ENCODE results near the gene ZNF324B.
"Not testable (repeated sequence)": the region's sequence is repeated elsewhere in the genome, so short reads cannot be mapped to it uniquely, and the experiment has no call there.

Gene ZNF324B

DNA sequence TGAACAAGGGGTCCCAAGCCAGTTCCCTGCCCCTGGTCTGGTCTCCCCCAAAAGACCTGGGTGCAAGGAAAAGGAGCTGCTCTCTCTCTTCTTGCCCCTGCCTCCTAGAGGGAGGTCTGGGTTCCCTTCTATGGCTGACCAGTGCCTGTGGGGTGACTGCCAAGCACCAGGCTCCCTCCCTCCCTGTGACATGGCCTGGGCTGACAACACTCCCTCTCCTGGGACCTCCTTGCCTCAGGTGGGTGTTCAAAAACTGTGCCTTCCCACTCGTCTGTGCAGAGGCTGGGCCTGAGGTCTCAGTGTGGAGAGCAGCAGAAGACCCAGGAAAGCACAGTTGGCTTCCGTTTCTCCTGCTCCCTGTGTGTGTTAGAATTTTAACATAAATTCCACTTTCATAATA, 29.4 kb downstream of the ZNF324B start:
- no peak for DNase-seq

DNA sequence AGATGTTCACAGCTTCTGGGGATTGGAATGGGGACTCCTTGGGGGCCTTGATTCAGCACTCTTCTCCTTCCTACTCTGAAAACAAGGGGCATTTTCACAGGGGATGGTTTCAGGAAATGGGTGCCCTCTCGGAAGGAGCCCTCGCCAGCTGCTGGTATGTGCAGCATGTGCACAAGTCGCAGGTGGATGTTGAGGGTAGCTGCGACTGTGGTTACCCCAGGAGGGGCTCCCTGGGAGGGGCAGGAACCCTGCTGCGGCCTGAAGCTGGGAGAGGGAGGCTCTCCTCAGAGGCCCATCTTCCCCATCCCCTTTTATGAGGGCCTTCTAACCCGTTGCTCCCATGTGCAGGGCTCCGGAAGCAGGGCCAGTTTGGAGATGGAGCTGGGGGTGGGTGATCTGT, 30.9 kb downstream of the ZNF324B start:
- no peak for DNase-seq

DNA sequence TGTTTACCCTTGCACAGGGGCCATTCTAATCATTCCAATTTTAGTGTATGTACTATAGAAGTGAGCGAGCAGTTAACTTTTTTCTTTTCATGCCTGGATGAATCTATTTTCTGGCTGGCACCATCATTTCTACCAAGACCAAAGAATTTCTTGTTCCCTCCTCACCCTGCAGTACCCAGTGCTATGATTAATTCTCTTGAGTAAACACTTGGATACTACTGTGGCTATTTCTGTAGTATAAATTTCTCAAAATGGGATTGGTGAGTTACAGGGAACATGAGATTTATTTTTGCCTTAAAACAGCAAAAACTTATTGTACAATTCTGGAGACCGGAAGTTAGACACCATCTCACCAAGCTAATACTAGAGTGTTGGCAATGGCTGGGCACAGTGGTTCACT, 32.4 kb downstream of the ZNF324B start:
- no peak for DNase-seq

DNA sequence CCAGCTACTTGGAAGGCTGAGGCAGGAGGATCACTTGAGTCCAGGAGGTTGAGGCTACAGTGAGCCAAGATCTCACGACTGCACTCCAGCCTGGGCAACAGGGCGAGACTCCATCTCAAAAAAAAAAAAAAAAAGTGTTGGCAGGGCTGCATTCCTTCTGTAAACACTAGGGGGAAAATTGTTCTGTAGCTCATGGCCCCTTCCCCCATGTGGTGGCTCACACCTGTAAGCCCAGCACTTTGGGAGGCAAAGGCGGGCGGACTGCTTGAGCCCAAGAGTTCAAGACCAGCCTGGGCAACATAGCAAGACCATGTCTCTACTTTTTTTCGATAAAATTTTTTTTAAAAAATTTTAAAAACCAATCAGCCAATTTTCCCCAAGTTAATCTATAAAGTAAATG, 32.9 kb downstream of the ZNF324B start:
- DNase-seq, result not testable (repeated sequence)

DNA sequence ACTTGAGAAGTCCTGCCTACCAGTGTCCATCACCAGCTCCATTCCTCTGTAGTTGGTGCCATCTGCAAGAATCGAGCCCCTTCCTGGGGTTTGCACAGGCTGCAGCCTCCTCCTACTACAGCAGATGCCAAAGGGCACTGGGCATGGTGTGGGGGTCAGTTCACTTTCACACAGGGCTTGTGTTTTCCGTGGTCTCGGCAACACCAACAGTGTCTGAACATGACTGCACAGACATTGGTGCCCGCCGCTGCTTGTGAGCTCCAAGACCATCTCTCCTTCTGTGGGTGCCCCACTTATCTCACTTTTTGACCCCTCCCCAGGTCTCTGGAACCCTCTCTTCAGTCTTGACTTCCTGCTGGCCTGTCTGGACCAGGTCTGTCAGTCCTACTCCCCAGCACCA, 40.0 kb downstream of the ZNF324B start:
- no peak for DNase-seq

DNA sequence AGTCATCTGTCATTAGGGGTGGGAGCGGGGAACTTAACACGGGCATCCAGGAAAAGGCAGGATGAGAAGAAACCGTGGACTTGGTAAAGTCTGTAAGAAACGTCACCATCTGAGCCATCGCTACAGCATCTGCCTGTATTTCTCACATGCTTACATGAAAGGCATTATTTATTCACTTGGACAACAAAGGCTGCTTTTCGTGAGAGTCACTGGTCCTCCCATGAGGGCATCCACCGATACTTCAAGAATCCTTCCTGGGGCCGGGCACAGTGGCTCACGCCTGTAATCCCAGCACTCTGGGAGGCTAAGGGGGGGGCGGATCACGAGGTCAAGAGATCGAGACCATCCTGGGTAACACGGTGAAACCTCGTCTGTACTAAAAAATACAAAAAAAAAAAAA, 40.8 kb downstream of the ZNF324B start:
- no peak for DNase-seq

DNA sequence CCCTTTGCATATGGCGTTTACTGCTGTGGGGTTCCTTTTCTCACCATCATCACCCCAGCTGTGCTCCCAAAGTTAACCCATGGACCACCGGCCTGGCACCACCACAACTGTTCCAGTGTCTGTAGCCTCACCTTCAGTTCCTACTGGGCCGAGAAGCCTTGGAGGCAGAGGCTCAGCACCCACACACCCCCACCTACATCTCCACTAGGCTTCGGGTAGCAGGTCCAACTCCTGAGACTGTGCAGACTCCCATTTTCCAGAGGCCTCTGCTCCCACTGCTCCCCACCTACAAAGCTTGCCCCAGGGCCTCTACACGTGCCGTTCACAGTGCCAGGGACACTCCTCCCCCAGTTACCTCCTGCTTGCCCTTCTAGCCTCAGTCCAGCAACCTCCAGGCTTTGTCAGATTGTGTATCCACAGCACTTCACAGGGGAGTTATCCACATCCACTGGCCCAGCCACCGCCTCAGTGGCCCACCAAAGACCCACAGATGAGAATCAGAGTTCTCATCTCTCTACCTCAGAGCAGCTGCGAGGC, 46.3 kb downstream of the ZNF324B start:
- DNase-seq, result no peak

DNA sequence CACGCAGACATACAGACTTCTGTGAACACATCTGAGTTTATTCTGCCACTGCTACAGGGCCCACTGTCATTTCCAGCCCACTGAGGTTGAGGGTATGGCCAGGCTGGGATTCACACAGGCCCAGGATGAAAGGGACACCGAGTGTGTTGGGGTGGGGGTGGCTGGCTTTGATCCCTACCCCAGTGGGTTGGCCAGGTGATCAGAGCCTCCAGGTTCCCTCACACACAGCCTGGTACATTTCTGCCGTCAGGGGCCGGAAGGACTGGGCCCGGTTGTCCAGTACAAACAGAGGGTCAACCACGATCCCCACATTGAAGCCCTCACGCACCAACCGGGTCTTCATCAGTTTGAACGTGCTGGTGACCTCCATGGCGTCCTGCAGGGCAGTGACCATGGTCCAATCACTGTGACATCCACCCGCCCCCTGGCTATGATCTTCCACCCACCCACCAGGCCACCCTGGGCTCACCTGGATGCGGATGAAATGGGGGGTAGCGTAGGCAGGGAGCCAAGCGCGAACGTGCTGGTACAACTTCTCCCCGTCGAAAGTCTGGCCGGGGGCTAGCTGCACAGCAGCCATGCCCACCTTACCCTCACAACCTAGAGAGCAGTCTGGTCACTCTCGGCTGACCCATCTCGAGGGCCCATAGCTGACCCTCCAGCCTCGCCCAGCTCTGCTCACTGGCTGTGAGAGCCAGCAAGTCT, 47.0 kb downstream of the ZNF324B start:
- DNase-seq, result no peak

DNA sequence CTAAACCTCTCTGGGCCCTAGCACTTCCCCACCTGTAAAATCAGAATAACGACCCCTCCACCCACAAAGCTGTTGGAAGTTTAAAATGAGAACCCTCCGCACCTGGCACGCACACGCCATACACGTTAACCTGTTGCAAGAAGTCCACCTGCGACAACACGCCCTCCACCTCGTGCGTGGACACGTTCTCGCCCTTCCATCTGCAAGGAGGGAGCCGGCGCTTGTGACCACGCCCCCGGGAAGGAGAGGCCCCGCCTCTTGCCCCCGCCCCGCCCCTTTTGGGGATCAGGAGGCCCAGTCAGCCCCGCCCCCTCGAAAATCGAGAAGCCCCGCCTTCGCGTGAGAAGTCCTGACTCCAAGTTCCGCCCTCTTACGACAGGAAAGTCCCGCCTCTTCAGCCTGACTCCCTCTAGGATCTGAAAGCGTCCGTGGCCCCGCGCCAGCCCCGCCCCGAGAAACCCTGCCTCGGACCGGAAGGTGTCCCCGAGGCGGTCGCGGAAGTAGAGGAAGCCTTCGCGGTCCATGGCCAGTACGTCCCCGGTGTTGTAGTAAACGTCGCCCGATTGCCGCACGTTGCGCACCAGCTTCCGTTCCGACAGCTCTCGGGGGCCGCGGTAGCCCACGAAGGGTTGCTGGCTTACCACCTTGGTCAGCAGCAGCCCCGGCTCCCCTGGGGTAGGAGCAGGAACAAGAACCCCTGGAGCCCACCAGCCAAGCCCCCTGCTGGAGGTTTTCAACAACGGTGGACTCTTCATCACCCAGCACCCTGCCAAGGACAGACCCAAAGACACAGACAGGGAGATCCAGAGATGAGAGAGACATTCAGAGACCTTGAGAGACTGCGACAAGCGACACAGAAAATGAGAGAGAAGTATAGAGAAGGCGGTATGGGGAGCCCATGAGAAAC, 47.9 kb downstream of the ZNF324B start:
- peak; percentile 97 for DNase-seq

DNA sequence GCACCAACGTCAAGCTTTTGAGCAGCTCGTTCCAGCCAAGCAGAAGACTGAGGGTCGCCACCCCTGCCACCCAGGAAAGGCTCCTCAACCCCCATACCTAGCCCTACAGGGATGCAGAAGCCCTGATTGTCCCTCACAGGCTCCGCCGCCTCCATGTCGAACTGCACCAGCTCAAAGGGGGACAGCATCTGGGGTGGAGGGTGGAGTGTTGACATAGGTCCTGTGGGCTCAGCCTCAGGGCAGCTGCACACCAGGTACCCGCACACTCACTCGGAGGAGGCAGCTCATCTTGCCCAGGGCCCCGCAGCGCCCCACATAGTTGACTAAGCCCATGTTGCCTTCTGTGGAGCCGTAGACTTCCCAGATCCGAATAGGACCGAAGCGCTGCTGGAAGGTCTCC, 48.8 kb downstream of the ZNF324B start:
- no peak for DNase-seq

All from effector CD8-positive, alpha-beta T cell (primary cell).